ENCODE data around the gene TRIM47. TPM values are rescaled to one million over a fixed set of nuclear protein-coding genes. Genes with fewer than 3 reads are reported as not detected.
"Not testable (repeated sequence)": the region's sequence is repeated elsewhere in the genome, so short reads cannot be mapped to it uniquely, and the experiment has no call there.

TRIM47 gene
- total RNA-seq, 1 experiment from 2014 or later: 11.9 TPM

DNA sequence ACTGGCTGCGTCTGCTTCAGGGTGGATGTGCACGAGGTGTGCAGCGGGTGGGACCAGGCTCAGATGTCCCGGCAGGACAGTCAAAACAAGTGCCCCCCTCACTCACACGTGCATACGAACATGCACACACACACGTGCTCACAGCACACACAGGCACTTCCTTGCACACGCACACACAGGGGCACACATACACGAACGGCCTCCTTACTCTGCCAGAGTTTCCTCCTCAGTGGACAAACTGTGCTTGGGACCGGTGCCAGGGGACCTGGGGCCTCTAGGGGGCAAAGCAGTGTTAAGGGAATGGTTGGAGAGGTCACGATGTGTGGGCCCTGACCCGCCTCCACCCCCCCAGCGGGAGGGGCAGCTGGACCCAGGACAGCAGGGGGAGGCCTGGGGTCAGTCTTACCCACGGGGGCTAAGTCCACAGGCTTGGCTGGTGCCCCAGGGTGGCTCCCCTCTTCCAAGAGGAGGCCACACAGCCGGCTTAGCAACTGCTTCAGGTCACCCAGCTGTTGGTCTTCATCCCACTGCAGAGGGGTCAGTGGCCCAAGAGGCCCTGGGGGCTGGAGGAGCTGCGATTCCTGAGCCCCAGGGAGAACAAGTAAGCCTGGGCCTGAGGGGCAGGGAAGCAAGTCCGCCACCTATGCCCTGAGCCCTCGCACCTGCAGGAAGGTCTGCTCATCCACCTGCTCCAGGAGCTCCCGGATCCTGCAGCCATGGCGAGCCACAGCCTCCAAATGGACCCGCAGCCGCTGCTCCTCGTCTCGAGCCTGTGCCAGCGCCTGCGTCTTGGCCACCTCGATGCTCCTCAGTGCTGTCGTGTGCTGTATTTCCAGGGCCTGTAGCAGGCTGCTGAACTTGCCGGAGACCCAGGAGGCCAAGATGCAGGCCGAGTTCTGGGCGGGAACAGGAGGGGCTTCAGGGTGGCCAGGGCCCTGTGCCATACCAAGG lies 13.5 kb upstream of the TRIM47 start:
- Histone ChIP-seq H3K4me3 (no peak overlapping the region), H3K27ac (no peak overlapping the region), H3K4me1 (replicated peaks) (peaks cover 22% of the 10 kb centered on the region), H3K9me3 (replicated peaks) (0 out of 2 replicates have a peak, but pooled peaks cover 3% of the 10 kb centered on the region), H3K36me3 (peaks cover 35% of the 10 kb centered on the region), H3K27me3 (replicated peaks) (no peaks in the 10 kb centered on the region)
- no peak for DNase-seq (ENCODE audit: low read depth in 1 of 2, low spot score in 2 of 2)

DNA sequence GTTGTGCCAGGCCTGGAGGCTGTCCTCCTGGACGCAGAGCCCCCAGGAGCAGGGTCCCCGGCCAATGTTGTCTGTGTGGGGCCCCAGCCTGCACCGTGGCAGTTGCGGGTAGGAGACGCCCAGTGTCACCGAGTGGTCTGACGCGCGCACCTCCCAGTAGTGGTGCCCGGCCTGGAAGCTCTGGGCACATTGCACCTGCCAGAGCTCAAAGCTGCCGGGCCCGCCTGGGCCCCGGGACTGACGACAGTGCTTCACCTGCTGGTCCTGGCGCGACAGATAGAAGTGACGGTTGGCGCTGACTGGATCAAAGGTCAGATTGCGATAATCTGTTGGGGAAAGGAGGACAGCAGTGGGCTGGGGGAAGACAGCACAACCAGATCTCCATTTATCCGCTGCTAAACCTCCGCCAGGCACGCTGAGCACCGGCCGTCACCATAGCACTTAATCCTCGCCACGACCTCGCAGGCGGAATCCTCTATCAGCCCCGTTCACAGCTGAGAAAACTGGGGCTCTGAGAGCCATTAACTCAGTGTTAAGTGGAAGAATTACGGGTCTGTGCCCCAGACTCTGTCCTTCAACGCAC lies 12.7 kb upstream of the TRIM47 start:
- H3K27me3 ChIP-seq (replicated peaks): no peaks in the 10 kb centered on the region
- no peak overlapping the region for H3K27ac ChIP-seq
- H3K36me3 ChIP-seq: peaks cover 27% of the 10 kb centered on the region
- H3K9me3 ChIP-seq (replicated peaks): no peaks in the 10 kb centered on the region
- H3K4me3 ChIP-seq: no peak overlapping the region
- peaks cover 14% of the 10 kb centered on the region for H3K4me1 ChIP-seq (replicated peaks)
- DNase-seq (ENCODE audit: low read depth in 1 of 2, low spot score in 2 of 2): no peak

DNA sequence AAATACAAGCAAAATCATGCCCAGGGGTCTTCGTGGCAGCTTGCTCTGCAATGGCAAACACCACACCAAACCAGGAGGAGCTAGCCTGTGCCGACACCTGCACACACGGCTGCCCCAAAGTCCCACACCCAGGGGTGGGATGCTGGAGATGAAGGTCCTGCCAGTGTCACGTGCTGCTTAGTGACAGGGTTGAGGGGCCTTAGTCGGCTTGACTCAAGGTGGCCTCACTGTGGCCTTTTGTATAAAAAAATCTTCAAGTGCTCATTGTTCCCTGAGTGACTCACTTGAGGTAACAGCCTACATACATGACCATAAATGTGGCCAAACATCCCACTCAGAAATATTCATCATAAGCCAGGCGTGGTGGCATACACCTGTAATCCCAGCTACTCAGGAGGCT lies 11.1 kb upstream of the TRIM47 start:
- Histone ChIP-seq H3K27me3 (replicated peaks) (no peaks in the 10 kb centered on the region), H3K27ac (no peak overlapping the region), H3K4me1 (replicated peaks) (peaks cover 3% of the 10 kb centered on the region; the same call in 1 of the 2 replicates), H3K9me3 (replicated peaks) (no peaks in the 10 kb centered on the region), H3K4me3 (no peak overlapping the region), H3K36me3 (peaks cover 27% of the 10 kb centered on the region)
- DNase-seq (ENCODE audit: low read depth in 1 of 2, low spot score in 2 of 2): no peak

DNA sequence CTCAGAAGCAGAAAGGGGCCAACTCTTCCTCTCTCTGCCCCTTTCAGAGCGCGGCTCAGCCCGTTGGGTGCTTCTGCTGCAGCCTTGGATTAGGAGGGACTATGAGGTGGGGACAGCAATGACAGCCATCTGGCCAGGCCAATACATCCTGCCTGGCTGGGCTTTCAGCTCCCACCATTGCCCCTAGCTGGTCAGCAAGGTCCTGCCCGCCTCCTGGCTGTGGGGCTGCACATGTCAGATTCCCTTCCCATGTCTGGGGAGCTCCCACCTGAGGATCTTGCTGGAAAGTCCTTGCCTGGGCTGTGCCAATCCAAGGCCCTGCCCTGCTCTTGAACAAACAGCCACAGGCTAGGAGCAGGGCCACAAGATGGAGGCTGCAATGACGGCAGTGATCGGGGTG lies 10.1 kb upstream of the TRIM47 start:
- Histone ChIP-seq H3K27me3 (replicated peaks) (no peaks in the 10 kb centered on the region; the same call in 1 of the 2 replicates), H3K36me3 (peaks cover 27% of the 10 kb centered on the region), H3K4me1 (replicated peaks) (peaks cover 3% of the 10 kb centered on the region; the same call in 1 of the 2 replicates), H3K9me3 (replicated peaks) (no peaks in the 10 kb centered on the region), H3K27ac (no peak overlapping the region), H3K4me3 (no peak overlapping the region)
- no peak for DNase-seq (ENCODE audit: low read depth in 1 of 2, low spot score in 2 of 2)

DNA sequence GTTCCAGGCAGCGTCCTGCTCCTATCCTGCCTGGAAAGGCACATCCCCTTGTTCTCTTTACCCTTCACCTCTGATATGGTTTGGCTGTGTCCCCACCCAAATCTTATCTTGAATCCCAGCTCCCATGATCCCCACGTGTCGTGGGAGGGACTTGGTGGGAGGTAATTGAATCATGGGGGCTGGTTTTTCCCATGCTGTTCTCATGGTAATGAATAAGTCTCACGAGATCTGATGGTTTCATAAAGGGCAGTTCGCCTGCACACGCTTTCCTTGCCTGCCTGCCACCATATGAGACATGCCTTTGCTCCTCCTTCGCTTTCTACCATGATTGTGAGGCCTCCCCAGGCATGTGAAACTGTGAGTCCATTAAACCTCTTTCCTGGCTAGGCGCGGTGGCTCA lies 7.5 kb upstream of the TRIM47 start:
- not testable (repeated sequence) for H3K4me3 ChIP-seq; H3K9me3 ChIP-seq (replicated peaks); H3K27me3 ChIP-seq (replicated peaks); DNase-seq (ENCODE audit: low read depth in 1 of 2, low spot score in 2 of 2); H3K4me1 ChIP-seq (replicated peaks); H3K36me3 ChIP-seq; H3K27ac ChIP-seq

DNA sequence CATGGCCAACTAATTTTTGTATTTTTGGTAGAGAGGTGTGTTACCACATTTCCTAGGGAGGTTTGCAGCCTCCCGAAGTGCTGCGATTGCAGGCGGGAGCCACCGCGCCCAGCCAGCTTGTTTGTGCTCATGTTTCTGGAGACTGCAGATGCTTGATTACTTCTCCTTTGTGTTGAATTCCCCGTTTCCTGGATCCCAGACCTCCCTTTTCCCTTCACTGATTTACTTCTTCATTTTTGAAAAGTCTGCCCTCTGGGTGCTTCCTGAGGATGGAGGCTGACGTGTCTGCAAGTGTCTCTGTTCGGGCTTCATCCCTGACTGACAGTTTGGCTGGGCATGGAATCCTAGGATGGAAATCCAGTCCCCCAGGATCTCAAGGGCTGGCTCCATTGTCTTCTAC lies 7.0 kb upstream of the TRIM47 start:
- no peaks in the 10 kb centered on the region; the same call in 1 of the 2 replicates for H3K27me3 ChIP-seq (replicated peaks)
- peaks cover 5% of the 10 kb centered on the region for H3K36me3 ChIP-seq
- H3K4me3 ChIP-seq: no peak overlapping the region
- H3K4me1 ChIP-seq (replicated peaks): peaks cover 3% of the 10 kb centered on the region; the same call in 1 of the 2 replicates
- H3K27ac ChIP-seq: no peak overlapping the region
- no peak for DNase-seq (ENCODE audit: low read depth in 1 of 2, low spot score in 2 of 2)
- H3K9me3 ChIP-seq (replicated peaks): no peaks in the 10 kb centered on the region

DNA sequence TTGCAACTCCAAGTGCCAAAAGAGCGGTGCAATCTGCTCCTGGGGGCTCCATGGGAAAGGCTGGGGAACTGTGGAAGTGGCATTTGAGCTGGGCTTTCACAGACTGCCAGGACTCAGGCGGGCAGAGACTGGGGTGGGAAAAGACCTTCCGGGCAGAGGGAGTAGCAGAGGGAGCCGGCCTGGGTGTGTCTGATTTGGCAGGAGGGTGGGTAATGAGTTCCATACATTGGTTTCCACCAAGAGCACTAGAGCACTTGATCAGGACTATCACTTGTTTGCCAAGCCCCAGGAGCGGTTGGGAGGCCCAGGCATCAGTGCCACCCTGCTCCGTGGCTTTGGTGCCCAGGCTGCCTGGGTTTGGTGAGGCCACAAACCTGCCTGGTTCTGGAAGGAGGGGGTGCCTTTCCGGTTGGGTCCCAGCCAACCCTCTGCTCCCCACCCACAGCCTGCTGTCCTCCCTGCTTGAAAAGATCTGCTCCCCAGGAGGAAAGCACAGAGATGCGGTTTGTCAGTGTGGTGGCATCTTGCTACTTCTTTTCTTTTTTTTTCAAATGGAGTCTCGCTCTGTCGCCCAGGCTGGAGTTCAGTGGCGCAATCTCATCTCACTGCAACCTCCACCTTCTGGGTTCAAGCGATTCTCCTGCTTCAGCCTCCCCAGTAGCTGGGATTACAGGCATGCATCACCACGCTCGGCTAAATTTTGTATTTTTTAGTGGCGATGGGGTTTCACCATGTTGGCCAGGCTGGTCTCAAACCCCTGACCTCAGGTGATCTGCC lies 3.5 kb upstream of the TRIM47 start:
- no peak for DNase-seq (ENCODE audit: low read depth in 1 of 2, low spot score in 2 of 2)
- Histone ChIP-seq H3K4me3 (no peak overlapping the region), H3K27ac (no peak overlapping the region), H3K4me1 (replicated peaks) (peaks cover 20% of the 10 kb centered on the region), H3K9me3 (replicated peaks) (0 out of 2 replicates have a peak, but pooled peaks cover 5% of the 10 kb centered on the region), H3K36me3 (0 out of 2 replicates have a peak, but pooled peaks cover 3% of the 10 kb centered on the region), H3K27me3 (replicated peaks) (no peaks in the 10 kb centered on the region; the same call in 1 of the 2 replicates)

DNA sequence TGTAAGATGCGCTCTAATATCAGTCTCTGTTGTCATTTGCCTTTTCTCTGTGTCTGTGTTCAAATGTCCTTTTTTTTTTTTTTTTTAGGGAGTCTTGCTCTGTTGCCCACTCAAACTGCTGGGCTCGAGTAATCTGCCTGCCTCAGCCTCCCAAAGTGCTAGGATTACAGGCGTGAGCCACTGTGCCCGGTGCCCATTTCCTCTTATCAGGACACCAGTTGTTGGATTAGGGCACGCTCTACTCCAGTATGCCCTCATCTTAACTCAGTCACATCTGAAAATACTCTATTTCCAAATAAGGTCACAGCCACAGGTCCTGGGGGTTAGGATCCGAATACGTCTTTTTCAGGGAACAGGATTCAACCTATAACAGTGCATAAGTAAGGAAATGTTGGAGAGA lies 1.9 kb upstream of the TRIM47 start:
- H3K36me3 ChIP-seq: peaks cover 12% of the 10 kb centered on the region; the same call in 1 of the 2 replicates
- H3K9me3 ChIP-seq (replicated peaks): 0 out of 2 replicates have a peak, but pooled peaks cover 5% of the 10 kb centered on the region
- no peak overlapping the region for H3K4me3 ChIP-seq
- H3K27me3 ChIP-seq (replicated peaks): no peaks in the 10 kb centered on the region; the same call in 1 of the 2 replicates
- H3K4me1 ChIP-seq (replicated peaks): peaks cover 31% of the 10 kb centered on the region
- H3K27ac ChIP-seq: no peak overlapping the region
- no peak for DNase-seq (ENCODE audit: low read depth in 1 of 2, low spot score in 2 of 2)

DNA sequence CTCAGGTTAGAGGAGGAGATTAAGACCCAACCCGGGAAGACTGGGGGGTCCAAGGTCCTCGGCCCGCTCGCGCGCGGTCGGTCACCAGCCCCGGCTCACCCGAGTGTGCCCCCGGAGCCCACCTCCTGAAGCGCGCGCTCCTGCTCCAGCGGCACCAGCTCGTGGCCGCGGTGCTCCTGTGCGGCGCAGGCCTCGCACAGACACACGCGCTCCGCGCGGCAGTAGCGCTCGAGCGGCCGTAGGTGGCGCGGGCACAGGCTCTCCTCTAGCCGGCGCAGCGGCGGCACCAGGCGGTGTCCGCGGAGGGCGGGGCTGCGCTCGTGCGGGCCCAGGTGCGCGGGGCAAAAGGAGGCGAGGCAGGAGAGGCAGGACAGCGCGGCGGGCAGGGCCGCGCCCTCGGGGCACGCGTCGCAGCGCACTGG lies 618 bp downstream of the TRIM47 start:
- peak; percentile 87 to 88 for DNase-seq (ENCODE audit: low read depth in 1 of 2, low spot score in 2 of 2)
- Histone ChIP-seq H3K4me3 (peak overlapping the region; percentile 47), H3K9me3 (replicated peaks) (0 out of 2 replicates have a peak, but pooled peaks cover 5% of the 10 kb centered on the region), H3K4me1 (replicated peaks) (peaks cover 38% of the 10 kb centered on the region), H3K27me3 (replicated peaks) (no peaks in the 10 kb centered on the region), H3K27ac (peak overlapping the region; percentile 54), H3K36me3 (peaks cover 12% of the 10 kb centered on the region; the same call in 1 of the 2 replicates)

DNA sequence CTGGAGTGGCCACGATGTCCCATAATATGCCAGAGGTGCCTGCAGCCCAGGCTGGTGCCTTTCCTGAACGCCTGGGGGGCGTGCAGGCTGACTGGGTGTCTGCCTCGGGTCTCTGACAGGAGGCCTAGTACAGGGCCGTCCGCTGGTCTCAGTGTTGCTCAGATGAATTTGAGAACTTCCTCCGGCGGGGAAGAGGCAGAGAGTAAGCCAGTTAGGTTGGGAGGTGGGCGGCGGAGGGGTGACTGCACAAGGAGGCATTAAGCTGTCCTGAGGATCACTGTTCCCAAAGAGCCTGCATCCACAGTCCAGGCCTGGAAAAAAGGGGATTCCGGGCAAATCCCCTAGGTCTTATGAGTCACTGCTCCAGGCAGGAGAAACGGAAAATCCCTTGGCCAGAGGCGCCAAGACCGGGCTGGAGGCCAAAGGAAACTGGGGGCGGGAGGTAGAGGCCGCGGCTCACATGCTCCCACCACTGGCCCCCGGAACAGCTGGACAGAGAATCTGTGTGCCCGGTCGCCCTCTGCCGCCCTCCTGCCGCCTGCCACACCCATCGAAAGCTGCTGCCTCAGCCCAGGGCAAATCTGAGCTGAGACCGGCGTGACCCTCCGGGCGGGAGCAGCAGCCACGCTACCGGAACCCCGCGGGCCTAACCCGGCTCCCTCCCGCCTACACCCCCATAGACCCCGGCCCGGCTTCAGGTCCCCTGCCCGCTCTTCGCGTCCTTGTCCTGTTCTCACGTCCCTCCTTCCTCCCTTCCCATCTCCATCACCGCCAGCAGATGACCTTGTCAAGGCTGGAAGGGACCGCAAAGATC lies 1.2 kb downstream of the TRIM47 start:
- H3K27ac ChIP-seq: peak overlapping the region; percentile 54
- H3K36me3 ChIP-seq: peaks cover 12% of the 10 kb centered on the region; the same call in 1 of the 2 replicates
- H3K4me3 ChIP-seq: peak overlapping the region; percentile 47
- H3K27me3 ChIP-seq (replicated peaks): no peaks in the 10 kb centered on the region
- H3K9me3 ChIP-seq (replicated peaks): 0 out of 2 replicates have a peak, but pooled peaks cover 5% of the 10 kb centered on the region
- peak; percentile 97 to 99 for DNase-seq (ENCODE audit: low read depth in 1 of 2, low spot score in 2 of 2)
- peaks cover 44% of the 10 kb centered on the region for H3K4me1 ChIP-seq (replicated peaks)

DNA sequence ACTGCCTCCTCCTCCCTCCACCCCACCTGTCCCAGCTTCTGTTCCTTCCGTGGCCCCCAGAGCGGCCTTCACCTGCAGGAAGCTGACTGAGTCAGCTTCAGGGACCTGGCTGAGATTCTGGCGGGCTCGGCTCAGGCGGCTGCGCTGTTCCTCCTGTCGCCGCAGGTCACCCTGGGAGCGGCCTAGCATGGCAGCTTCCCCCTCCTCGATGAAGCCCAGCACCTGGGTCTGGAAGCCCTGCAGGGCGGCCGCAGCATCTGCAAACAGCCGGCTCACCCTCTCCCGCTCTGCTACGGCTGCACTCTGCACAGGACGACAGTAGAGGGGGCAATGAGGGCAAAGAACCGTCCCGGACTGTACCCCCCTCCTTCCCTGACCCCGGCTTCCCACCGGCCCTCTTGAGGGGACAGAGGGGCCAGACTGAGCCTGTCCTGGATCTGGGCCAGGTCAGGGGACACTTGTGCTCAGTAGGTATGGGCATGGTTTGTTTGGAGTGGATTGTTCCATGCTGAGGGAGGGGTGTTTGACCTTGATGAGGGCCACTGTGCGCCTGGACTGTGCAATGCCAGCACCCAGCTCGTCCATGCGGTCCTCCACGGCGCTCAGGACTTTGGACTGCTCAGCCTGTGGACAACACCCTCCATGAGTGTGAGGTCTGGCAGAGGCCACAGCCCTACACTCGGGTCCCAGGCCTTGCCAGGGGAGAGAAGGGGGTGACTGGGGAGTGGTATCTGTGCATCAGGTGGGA lies 2.0 kb downstream of the TRIM47 start:
- Histone ChIP-seq H3K4me3 (peak overlapping the region; percentile 47), H3K4me1 (replicated peaks) (peaks cover 44% of the 10 kb centered on the region), H3K36me3 (peaks cover 12% of the 10 kb centered on the region; the same call in 1 of the 2 replicates), H3K27ac (peak overlapping the region; percentile 37), H3K27me3 (replicated peaks) (no peaks in the 10 kb centered on the region), H3K9me3 (replicated peaks) (0 out of 2 replicates have a peak, but pooled peaks cover 5% of the 10 kb centered on the region)
- DNase-seq (ENCODE audit: low read depth in 1 of 2, low spot score in 2 of 2): no peak

DNA sequence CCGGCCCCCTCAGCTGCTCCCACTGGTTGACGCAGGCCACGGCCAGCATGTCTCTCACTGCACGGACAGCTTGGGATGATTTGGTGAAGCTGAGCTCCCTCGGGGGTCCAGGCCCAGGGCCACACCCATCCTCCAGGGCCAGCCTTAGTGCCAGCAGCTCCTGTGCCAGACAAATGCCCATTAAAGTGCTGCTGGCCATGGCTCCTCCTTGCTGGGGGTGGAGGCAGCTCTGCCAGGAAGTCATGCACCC lies 2.5 kb downstream of the TRIM47 start:
- Histone ChIP-seq H3K4me1 (replicated peaks) (peaks cover 44% of the 10 kb centered on the region), H3K27ac (no peak overlapping the region), H3K4me3 (no peak overlapping the region), H3K27me3 (replicated peaks) (no peaks in the 10 kb centered on the region), H3K9me3 (replicated peaks) (0 out of 2 replicates have a peak, but pooled peaks cover 5% of the 10 kb centered on the region), H3K36me3 (peaks cover 12% of the 10 kb centered on the region; the same call in 1 of the 2 replicates)
- DNase-seq (ENCODE audit: low read depth in 1 of 2, low spot score in 2 of 2): no peak
